MG63 (cell line): Measurements from ENCODE around the gene IQGAP3. TPM values are rescaled to one million over a fixed set of nuclear protein-coding genes. Genes with fewer than 3 reads are reported as not detected.

Source experiments
- DNase-seq: peaks from one replicate; pipeline ENCODE4 v3.0.0-alpha.2; 2020
- H3K27me3 ChIP-seq: fragments of 250-450 bp; sonication (Bioruptor Pico); 2 replicates; pipeline ENCODE4 v1.5.1; 2020; ENCODE audit warnings: mild to moderate bottlenecking, moderate library complexity
- H3K36me3 ChIP-seq: fragments of 250-450 bp; sonication (Bioruptor Pico); 2 replicates; pipeline ENCODE4 v1.5.1; 2020; ENCODE audit warnings: mild to moderate bottlenecking, moderate library complexity
- H3K4me3 ChIP-seq: fragments of 250-450 bp; sonication (Bioruptor Pico); 2 replicates; pipeline ENCODE4 v1.5.1; 2020; ENCODE audit warnings: mild to moderate bottlenecking, moderate library complexity
- H3K9me3 ChIP-seq: fragments of 250-450 bp; sonication (Bioruptor Pico); 2 replicates; pipeline ENCODE4 v1.5.1; 2020; ENCODE audit warnings: mild to moderate bottlenecking, moderate library complexity
- total RNA-seq: library from RNA; depleted of rRNA; stranded (reverse); fragments of >200 nt; shearing (Covaris generic); gene quantifications from 2 replicates; pipeline ENCODE4 v1.2.3, GENCODE V29; 2014; ENCODE audit warnings: low replicate concordance

IQGAP3 gene
- total RNA-seq, 1 experiment from 2014 or later: 20.7 TPM

- no peaks in the 10 kb centered on the region for H3K36me3 ChIP-seq
- no peaks in the 10 kb centered on the region for H3K9me3 ChIP-seq
- no peaks in the 10 kb centered on the region for H3K27me3 ChIP-seq
- DNase-seq: no peak
- no peak overlapping the region for H3K4me3 ChIP-seq
Measured at GRCh38 chr1:156515956-156516355, 56.4 kb downstream of the IQGAP3 start.

GRCh38 chr1:156513185-156513584 is 59.2 kb downstream of the IQGAP3 start:
- DNase-seq: no peak
- H3K4me3 ChIP-seq: no peak overlapping the region
- no peaks in the 10 kb centered on the region for H3K9me3 ChIP-seq
- H3K36me3 ChIP-seq: no peaks in the 10 kb centered on the region
- no peaks in the 10 kb centered on the region for H3K27me3 ChIP-seq

GRCh38 chr1:156511644-156512043 is 60.7 kb downstream of the IQGAP3 start:
- no peaks in the 10 kb centered on the region for H3K9me3 ChIP-seq
- DNase-seq: peak; percentile 35
- no peaks in the 10 kb centered on the region for H3K27me3 ChIP-seq
- H3K36me3 ChIP-seq: no peaks in the 10 kb centered on the region
- no peak overlapping the region for H3K4me3 ChIP-seq

DNA sequence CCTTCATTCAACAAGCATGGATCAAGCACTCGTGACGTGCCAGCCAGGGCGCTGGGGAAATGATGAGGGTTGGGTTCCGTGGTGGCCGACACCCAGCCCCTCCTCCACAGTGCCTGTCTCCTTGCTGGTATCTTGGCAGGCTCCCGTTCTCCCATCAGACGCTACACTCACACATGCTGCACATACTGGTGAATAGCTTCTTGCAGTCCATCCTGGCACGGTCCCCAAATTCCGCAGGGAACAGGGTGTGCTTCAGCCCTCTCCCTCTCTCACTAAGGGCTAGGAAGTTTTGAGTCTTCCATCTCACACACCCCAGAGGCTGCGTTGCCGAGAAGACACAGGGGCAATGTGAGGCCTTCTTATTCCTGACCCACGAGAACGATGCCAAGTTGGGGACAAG is 61.7 kb downstream of the IQGAP3 start:
- no peaks in the 10 kb centered on the region for H3K36me3 ChIP-seq
- H3K4me3 ChIP-seq: no peak overlapping the region
- DNase-seq: peak; percentile 67
- H3K27me3 ChIP-seq: no peaks in the 10 kb centered on the region
- H3K9me3 ChIP-seq: no peaks in the 10 kb centered on the region

DNA sequence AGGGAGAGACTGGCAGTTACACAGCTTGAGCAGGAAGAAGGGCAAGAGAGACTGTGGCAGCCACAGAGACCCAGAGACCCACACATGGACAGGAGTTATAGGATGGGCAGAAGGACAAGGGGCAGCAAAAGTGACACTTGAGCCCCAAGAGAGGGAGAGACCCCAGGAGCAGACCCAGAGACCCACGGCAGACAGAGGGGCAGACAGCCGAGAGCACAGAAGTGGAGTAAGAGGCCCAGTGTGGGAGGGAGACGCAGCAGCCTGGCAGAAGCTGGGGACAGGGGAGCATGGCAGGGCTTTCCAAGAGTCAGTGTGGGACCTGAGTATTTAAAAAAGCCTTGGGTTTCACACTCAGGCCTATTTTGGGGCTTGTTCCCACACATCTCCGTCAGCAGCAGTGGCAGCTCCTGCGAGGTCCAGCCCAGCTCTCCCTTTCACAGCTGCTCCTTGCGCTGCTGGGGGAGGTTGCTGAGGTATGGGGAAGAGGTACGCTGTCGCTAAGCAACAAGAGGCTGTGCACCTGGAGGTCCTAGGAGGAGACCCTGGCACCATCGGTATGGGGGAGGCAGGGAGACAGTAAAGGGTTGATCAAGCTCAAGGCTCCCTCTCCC is 62.8 kb downstream of the IQGAP3 start:
- no peaks in the 10 kb centered on the region for H3K27me3 ChIP-seq

DNA sequence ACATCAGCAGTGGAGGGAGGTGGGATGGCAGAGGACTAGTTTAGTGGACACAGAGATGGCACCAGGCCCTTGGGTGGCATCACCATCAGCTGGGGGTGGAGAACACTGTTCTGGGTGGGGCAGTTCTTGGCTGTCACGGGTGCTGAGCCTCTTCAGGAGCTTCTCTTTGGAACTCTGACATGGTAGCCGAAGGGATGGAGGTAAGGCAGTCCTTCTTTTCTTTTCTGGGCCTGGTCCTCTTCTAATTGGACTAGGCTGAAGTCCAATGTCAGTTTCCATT is 63.5 kb downstream of the IQGAP3 start:
- H3K9me3 ChIP-seq: no peaks in the 10 kb centered on the region
- no peaks in the 10 kb centered on the region for H3K36me3 ChIP-seq
- no peaks in the 10 kb centered on the region for H3K27me3 ChIP-seq
- DNase-seq: no peak
- H3K4me3 ChIP-seq: no peak overlapping the region

More for the DNA sequence above, 62.8 kb downstream of the IQGAP3 start:
- no peaks in the 10 kb centered on the region for H3K36me3 ChIP-seq
- H3K4me3 ChIP-seq: no peak overlapping the region
- no peaks in the 10 kb centered on the region for H3K9me3 ChIP-seq
- DNase-seq: no peak

DNA sequence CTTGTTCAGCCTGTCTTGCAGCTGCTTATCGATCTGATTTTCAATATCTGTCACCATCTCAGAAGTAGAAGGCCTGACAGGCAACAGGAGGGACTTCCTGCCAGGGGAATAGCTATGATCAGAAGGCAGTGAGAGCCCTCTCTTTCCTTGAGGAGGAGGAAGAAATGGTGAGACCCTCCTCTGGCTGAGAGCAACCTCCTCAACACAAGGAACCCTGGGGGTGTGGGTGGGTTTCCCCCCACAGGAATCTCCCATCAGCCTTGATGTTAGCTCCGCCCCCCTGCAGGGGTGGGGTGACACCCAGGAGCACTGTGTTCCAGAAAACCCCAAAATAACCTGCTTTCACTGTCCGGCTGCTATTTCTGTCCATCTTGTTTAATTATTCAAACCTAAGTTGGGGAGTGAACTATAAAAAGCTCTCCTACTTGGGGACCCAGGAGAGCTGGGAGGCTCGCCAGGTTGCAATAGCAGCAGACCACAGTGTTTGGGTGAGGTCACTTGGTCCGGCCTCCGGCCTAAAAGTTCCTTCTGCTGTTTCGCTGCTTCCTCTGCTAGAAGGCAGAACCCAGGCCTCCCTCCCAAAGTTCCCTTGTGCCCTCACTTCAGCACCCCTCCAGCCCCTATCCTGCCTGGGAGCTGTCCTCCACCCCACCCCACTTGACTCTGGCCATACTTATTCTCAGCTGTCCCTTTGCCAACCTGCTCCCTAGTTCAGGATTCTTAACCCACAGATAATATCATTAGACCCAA is 64.0 kb downstream of the IQGAP3 start:
- peak; percentile 87 for DNase-seq
- no peaks in the 10 kb centered on the region for H3K36me3 ChIP-seq
- no peaks in the 10 kb centered on the region for H3K9me3 ChIP-seq
- H3K27me3 ChIP-seq: no peaks in the 10 kb centered on the region
- no peak overlapping the region for H3K4me3 ChIP-seq

DNA sequence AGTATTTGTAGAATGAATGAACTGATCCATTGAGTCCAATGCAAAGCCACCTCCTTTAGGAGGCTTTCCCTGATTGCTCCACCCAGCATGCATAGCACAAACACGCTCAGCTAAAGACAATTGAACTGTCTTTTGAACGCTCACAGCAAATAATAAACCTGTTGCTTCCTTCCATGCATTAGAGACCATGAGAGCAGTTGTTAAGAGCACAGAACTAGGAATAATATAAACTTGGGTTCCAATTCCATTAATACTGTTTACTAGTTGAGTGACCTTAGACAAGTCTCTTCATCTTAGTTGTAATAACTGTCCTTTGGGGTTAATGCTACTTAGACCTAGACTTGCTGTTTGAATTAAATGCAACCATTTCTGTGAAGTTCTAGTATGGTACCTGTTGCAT is 65.9 kb downstream of the IQGAP3 start:
- no peaks in the 10 kb centered on the region for H3K27me3 ChIP-seq
- no peaks in the 10 kb centered on the region for H3K9me3 ChIP-seq
- H3K4me3 ChIP-seq: no peak overlapping the region
- no peak for DNase-seq
- H3K36me3 ChIP-seq: no peaks in the 10 kb centered on the region

GRCh38 chr1:156505679-156506298 is 66.6 kb downstream of the IQGAP3 start:
- Histone ChIP-seq H3K36me3 (no peaks in the 10 kb centered on the region), H3K27me3 (no peaks in the 10 kb centered on the region), H3K9me3 (no peaks in the 10 kb centered on the region), H3K4me3 (peak overlapping the region; percentile 40; the same call in 1 of the 2 replicates)
- DNase-seq: no peak

GRCh38 chr1:156504821-156505678 is 67.3 kb downstream of the IQGAP3 start:
- no peaks in the 10 kb centered on the region for H3K36me3 ChIP-seq

DNA sequence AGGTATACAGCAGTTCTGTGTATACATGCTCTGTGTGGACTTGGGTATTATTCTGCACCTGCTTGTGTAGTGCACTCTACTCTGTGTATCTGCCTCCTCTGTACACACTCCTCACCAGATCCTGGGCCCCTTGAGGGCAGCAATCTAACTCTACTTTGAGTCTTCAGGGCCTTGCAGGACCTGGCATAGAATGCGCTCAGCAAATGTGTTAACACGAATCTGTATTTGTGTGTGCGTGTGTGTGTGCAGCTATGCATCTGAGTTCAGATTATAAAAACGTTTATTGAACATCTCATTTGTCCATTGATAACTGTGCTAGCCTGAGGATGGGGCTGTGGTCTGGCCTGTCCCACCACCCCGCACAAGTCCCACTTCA is 67.9 kb downstream of the IQGAP3 start:
- no peak for DNase-seq
- no peaks in the 10 kb centered on the region for H3K27me3 ChIP-seq
- no peaks in the 10 kb centered on the region for H3K36me3 ChIP-seq
- peak overlapping the region; percentile 40 for H3K4me3 ChIP-seq
- no peaks in the 10 kb centered on the region for H3K9me3 ChIP-seq

More at GRCh38 chr1:156504821-156505678, 67.3 kb downstream of the IQGAP3 start:
- Histone ChIP-seq H3K27me3 (no peaks in the 10 kb centered on the region), H3K9me3 (no peaks in the 10 kb centered on the region), H3K4me3 (peak overlapping the region; percentile 40)
- peak; percentile 100 for DNase-seq

DNA sequence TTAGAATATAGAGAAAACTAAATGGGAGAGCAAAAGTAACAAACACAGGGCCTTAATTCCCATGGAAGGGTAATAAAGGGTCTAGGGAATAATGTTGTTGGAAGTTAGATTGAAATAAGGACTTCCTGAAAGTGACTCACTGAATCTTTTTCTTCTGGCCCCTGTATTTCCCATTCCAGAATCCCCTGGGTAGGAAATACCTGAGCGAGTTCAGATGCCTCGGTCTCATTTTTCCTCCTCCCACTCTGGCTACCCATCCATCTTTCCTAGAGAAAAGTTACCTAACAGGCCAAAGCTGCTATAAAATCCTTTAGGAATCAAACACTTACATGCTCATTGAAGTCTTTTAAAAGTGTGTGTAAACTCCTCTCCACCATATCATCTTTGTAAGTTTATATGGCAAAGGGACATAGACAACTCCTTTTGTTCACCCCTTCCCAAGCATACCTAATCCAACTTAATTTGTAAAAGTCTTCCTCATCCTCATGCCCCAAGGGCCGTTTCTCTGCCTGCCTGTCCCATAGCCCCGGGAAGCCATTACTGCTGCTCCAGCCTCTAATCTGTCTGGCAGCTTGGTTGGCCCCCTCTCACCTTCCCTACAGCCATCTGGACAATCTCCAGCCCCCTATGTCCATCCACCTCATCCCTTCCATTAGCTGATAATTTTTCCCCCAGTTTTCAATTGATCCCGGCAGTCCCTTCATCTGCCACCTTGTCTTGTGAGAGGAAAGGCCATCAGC is 68.5 kb downstream of the IQGAP3 start:
- Histone ChIP-seq H3K9me3 (no peaks in the 10 kb centered on the region), H3K4me3 (no peak overlapping the region), H3K27me3 (no peaks in the 10 kb centered on the region), H3K36me3 (peaks cover 4% of the 10 kb centered on the region; the same call in 1 of the 2 replicates)
- no peak for DNase-seq

GRCh38 chr1:156502894-156503697 is 69.3 kb downstream of the IQGAP3 start:
- H3K27me3 ChIP-seq: no peaks in the 10 kb centered on the region
- peak overlapping the region; percentile 19 for H3K4me3 ChIP-seq
- DNase-seq: peak; percentile 94
- peaks cover 4% of the 10 kb centered on the region; the same call in 1 of the 2 replicates for H3K36me3 ChIP-seq
- no peaks in the 10 kb centered on the region for H3K9me3 ChIP-seq

DNA sequence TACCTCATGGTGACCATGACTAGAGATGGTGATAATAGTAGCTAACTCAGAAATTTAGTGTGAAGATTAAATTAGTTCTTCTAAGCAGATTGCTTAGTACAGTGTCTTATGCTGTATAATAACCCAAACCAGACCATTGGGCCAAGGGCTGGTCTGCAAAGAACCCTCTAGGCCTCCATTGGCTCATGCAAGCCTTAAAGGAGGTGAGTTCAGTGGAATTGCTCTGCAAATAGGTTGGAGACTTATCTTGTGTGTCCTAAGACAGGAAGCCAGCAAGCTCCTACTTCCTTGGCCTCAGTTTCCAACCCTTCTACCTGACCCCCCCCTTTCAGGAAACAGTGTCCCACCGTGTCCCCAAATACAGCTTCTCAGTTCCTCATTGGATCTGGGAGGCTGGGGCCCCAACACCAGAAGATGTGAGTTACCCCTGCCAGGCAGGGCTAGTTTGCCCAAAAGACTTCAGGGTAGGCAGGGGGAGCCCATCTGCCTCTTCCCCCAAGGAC is 69.9 kb downstream of the IQGAP3 start:
- DNase-seq: no peak
- peak overlapping the region; percentile 19; the same call in 1 of the 2 replicates for H3K4me3 ChIP-seq
- H3K9me3 ChIP-seq: no peaks in the 10 kb centered on the region
- H3K27me3 ChIP-seq: no peaks in the 10 kb centered on the region
- H3K36me3 ChIP-seq: peaks cover 6% of the 10 kb centered on the region; the same call in 1 of the 2 replicates

DNA sequence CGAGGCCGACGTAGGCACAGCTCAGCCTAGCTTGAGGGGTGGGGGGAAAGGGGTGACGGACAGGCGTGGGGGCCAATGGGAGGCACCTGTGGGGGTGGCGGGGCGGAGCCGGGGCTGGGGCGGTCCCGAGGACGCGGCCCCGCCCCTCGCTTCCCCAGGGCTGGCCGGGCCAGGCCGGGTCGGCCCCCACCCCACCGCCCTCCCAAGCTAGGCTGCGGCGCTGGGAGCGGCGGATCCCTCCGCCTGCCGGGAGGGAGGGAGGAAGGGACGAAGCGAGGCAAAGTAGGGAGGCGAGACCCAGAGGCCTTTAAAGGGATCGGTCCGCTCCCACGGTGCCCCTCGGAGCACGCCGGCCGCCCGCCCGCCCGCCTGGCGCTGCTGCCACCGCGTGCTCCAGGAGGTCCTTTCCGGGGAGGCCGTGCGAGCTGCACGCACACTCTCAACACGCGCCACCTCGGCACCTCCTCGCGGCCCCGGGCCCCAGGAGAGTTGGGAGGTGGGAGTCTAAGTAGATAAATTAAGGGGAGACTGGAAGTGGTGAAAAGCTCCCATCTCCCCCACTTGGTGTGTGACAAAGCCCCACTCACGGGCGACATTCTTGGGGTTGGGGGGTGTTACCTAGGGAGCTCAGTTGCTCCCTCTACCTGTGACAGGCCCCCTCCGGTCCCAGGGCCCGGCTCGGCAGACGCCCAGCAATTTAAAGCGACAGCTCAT is 71.4 kb downstream of the IQGAP3 start:
- peak; percentile 98 for DNase-seq
- Histone ChIP-seq H3K9me3 (no peaks in the 10 kb centered on the region), H3K27me3 (no peaks in the 10 kb centered on the region)

More for the DNA sequence above, 71.4 kb downstream of the IQGAP3 start:
- H3K4me3 ChIP-seq: peak overlapping the region; percentile 84
- H3K36me3 ChIP-seq: peaks cover 15% of the 10 kb centered on the region
